C4-2B (cell line): Measurements from ENCODE around the gene RPS8.
"Not testable (repeated sequence)": the region's sequence is repeated elsewhere in the genome, so short reads cannot be mapped to it uniquely, and the experiment has no call there.

Experiments used
- H3K27ac ChIP-seq: fragments of 450-650 bp; 2 replicates; pipeline ENCODE4 v1.5.1; 2017
- CTCF ChIP-seq: fragments of 450-650 bp; conservative IDR thresholded peaks from 2 replicates; pipeline ENCODE4 v1.5.1; 2017; ENCODE audit warnings: mild to moderate bottlenecking
- ZFX ChIP-seq: fragments of 450-650 bp; IDR thresholded peaks from 2 replicates; pipeline ENCODE4 v1.6.1; 2017

The RPS8 gene

GRCh38 chr1:44812822-44813543, 37.6 kb downstream of the RPS8 start:
- TF ChIP-seq CTCF = no peak
- TF ChIP-seq ZFX = no peak
- H3K27ac ChIP-seq = peak overlapping the region; percentile 76

DNA sequence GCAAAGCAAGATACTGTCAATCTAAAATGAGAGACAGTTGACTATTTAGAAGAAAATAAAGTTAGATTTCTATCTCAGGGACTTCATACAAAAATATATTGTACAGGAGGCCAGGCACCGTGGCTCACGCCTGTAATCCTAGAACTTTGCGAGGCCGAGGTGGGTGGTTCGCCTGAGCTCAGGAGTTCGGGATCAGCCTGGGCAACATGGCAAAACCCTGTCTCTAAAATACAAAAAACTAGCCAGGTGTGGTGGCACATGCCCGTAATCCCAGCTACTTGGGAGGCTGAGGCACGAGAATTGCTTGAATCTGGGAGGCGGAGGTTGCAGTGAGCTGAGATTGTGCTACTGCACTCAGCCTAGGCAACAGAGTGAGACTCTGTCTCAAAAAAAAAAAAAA, 40.6 kb downstream of the RPS8 start:
- H3K27ac ChIP-seq = not testable (repeated sequence)

DNA sequence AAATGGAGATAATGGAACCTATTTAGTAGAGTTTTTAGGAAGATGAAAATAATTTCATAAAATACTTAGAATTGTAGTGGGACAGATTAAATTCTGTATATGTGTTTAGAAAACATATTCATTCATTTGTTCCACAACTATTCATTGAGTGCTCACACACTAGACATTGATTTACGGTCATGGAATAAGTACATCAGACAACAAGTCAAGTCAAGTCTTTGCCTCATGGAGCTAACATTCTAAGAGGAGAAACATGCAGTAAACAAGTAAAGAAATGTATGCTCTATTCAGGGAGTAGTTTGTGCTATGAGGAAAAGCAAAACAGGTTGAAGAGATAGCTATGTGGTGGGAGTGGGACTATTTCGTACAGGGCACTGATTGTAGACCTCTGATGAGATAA, 42.0 kb downstream of the RPS8 start:
- no peak overlapping the region for H3K27ac ChIP-seq
- TF ChIP-seq CTCF = no peak
- TF ChIP-seq ZFX = no peak

DNA sequence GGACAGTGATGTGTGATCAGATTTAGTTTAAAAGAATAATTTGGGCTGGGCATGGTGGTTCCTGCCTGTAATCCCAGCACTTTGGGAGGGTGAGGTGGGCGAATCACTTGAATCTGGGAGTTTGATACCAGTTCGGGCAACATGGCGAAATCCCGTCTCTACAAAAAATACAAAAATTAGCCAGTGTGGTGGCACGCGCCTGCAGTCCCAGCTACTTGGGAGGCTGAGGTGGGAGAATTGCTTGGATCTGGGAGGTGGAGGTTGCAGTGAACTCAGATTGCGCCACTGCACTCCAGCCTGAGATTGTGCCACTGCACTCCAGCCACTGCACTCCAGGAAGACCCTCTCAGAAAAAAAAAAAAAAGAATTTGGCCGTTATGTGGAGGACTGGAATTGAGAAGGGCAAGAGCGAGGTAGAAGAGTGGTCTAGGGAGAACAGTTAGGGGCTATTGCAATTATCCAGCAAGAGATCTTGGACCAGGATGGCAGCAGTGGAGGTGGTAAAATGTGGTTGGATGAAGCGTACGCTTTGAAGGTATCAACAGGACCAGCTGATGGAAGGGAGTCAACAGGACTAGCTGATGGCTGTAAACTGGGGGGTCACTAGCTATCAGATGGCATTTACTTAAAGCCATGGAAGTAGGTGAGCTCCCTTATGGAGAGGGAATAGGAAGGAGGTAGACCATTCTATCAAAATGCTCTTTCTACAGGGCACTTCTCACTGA, 42.6 kb downstream of the RPS8 start:
- H3K27ac ChIP-seq = no peak overlapping the region
- TF ChIP-seq CTCF = no peak
- TF ChIP-seq ZFX = no peak

DNA sequence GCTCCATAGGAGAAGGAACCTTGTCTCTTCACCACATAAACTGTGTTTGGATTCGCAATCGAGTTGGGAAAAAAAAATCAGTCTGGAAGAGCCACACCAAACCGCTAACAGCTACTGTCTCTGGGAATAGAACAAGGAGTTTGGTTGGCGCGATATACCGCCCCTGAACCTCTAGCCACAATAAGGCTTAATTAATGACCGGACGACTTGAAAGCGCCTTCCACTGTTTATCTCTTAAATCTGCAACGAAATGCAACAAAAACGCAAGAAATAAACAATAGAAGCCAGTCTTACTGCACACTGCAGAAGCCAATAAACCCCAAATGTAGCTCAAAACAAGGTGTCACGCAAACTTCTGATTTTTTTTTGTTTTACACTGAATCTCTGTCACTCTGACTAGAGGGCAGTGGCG, 43.9 kb downstream of the RPS8 start:
- H3K27ac ChIP-seq = peak overlapping the region; percentile 94
- TF ChIP-seq CTCF = no peak
- no peak for TF ChIP-seq ZFX

DNA sequence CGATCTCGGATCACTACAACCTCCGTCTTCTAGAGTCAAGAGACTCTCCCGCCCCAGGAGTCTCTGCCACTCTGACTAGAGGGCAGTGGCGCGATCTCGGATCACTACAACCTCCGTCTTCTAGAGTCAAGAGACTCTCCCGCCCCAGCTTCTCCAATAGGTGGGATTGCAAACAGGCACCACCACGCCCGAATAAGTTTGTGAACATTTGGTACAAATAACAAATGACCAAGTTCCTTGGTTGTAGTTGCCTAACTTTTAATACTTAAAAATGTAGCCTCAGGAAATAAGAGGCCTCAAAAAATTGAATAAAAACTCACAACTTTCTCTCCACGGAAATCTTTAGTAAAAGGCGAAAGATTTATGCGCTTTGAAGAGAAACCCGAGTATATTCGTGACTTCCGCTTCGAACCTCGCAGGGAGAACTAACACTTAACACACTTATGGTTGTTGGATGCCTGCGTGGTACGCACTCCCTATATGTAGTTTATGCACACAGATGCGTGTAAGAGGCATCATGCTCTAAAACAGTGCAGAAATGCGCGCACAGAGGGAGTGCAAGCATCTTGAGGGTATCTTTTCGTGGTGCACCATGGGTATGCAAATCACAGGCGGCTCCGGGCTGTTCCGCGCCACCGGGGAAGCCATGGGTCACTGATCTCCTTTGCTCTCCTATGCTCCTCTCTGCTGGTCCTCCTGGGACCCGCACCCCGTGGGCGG, 44.4 kb downstream of the RPS8 start:
- TF ChIP-seq ZFX (no peak), CTCF (no peak)
- H3K27ac ChIP-seq = peak overlapping the region; percentile 94

DNA sequence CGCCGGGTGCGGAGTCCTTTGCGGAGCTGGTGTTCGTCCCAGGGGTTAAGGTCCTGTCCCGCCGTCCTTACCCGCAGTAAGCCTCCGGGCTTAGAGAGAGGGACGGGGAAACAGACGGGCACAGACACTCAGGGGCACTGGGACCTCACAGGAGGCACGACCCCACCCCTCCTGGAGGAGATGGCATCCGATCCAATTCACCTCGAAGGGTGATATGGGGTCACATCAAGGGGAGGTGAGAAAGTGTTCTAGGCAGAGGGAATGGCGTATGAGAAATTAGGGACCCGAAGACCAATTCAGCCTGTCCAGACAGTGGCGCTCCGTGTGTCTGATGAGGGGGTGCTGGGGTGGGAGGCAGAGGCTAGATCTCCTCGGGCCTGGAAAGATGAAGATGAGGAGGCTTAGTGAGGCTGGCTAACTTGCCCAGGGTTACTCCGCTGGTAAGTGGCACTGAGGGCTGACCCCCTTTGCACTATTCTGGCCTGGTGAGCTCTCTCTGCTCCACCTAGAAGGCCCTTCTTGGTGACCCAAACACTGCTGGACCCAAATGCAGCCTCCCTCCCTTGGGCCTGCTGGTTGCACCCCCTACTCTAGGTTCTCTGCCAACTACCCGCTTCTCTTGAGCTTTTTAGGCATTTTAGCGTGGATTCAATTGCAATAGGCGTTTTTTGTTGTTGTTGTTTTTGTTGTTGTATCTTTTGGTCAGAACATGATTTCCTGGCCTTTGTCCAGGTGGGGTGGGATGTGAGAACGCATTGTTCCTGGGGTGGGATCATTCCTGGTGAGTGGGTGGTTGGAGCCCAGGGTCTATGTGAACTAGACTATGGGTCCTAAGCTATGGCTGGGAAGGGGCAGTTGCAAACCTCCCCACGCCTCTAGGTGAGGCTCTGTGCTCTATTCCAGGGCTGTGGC, 45.2 kb downstream of the RPS8 start:
- peak overlapping the region; percentile 94 for H3K27ac ChIP-seq
- TF ChIP-seq ZFX = no peak
- no peak for TF ChIP-seq CTCF
